Measurements from ENCODE around the gene MSANTD7. TPM values are rescaled to one million over a fixed set of nuclear protein-coding genes. Genes with fewer than 3 reads are reported as not detected.

Gene MSANTD7
- total RNA-seq, 1 experiment from 2014 or later = 14.3 TPM

- RAD21 ChIA-PET (ENCODE audit: low non-redundant PET in 1 of 2, low total read pairs in 2 of 2, uncharacterized antibody in 2 of 2, unreplicated experiment in 2 of 2) = no interaction called here
- intact Hi-C loops (cut with micrococcal nuclease) = no loop called here
Measured at GRCh38 chr10:14803827-14804226, 34.3 kb upstream of the MSANTD7 start.

GRCh38 chr10:14806318-14806717 lies 31.8 kb upstream of the MSANTD7 start:
- Histone ChIP-seq H4K20me1 (ENCODE audit: insufficient read depth) (no peaks in the 10 kb centered on the region), H2AFZ (ENCODE audit: low read depth, low read length, poor library complexity, severe bottlenecking) (no peak overlapping the region), H3K4me1 (ENCODE audit: control insufficient read depth in 1 of 2, insufficient read depth in 2 of 2, low read length in 2 of 2) (peaks cover 0 to 4% of the 10 kb centered on the region in 2 experiments; a peak in 1 of 4 replicates), H3K9me3 (ENCODE audit: control insufficient read depth in 1 of 2, insufficient read depth in 1 of 2, low read depth in 1 of 2, low read length in 2 of 2) (no peaks in the 10 kb centered on the region), H3K9me2 (ENCODE audit: insufficient read depth) (no peaks in the 10 kb centered on the region), H3K79me2 (ENCODE audit: insufficient read depth, low read length) (no peaks in the 10 kb centered on the region), H3K27me3 (ENCODE audit: insufficient read depth, low read length) (no peaks in the 10 kb centered on the region), H3K4me2 (ENCODE audit: low read length) (no peak overlapping the region), H3K27ac (ENCODE audit: low read depth, low read length) (no peak overlapping the region), H3K36me3 (ENCODE audit: control insufficient read depth in 1 of 2, insufficient read depth in 2 of 2, low read length in 2 of 2) (no peaks in the 10 kb centered on the region), H3K4me3 (replicated peaks in 1 of 2; ENCODE audit: low read depth in 1 of 2, low read length in 2 of 2) (no peak overlapping the region), H3K9ac (ENCODE audit: low read length) (no peak overlapping the region)
- ChIA-PET CTCF (no interaction called here), RAD21 (ENCODE audit: low non-redundant PET in 1 of 2, low total read pairs in 2 of 2, uncharacterized antibody in 2 of 2, unreplicated experiment in 2 of 2) (no interaction called here), POLR2A (no interaction called here)
- no peak for ATAC-seq
- DNase-seq (ENCODE audit: low read depth, low spot score) = no peak
- no TSS peak for BruUV-seq (replicated peaks)
- intact Hi-C loops (cut with micrococcal nuclease) = no loop called here
- TF ChIP-seq CEBPB (IDR thresholded peaks at IDR 0.05; ENCODE audit: low read depth) (no peak), CBX3 (IDR thresholded peaks at IDR 0.05; ENCODE audit: low read depth) (no peak), EZH2phosphoT487 (IDR thresholded peaks at IDR 0.05; ENCODE audit: borderline replicate concordance) (no peak), MAX (IDR thresholded peaks at IDR 0.05) (no peak), JUND (IDR thresholded peaks at IDR 0.05) (no peak), REST (IDR thresholded peaks at IDR 0.05; ENCODE audit: low read depth) (no peak), YY1 (IDR thresholded peaks at IDR 0.05; ENCODE audit: extremely low read depth, insufficient replicate concordance, low read depth, low read length) (no peak), SRF (IDR thresholded peaks at IDR 0.05; ENCODE audit: low read depth) (no peak), SIN3A (IDR thresholded peaks at IDR 0.05; ENCODE audit: low read depth) (no peak), ZFX (IDR thresholded peaks at IDR 0.05) (no peak), POLR2AphosphoS5 (IDR thresholded peaks at IDR 0.05; ENCODE audit: low read depth, low read length) (no peak), ZBTB33 (IDR thresholded peaks at IDR 0.05; ENCODE audit: extremely low read depth, insufficient replicate concordance, low read length) (no peak), EZH2 (IDR thresholded peaks at IDR 0.05) (no peak), RAD21 (IDR thresholded peaks at IDR 0.05; ENCODE audit: low read depth) (no peak), SP1 (IDR thresholded peaks at IDR 0.05; ENCODE audit: low read depth) (no peak), EGR1 (IDR thresholded peaks at IDR 0.05; ENCODE audit: low read depth) (no peak), ATF3 (IDR thresholded peaks at IDR 0.05) (no peak)

More at GRCh38 chr10:14803827-14804226, 34.3 kb upstream of the MSANTD7 start:
- H3K27ac ChIP-seq (ENCODE audit: low read depth, low read length) = no peak overlapping the region
- ChIA-PET POLR2A (no interaction called here), CTCF (no interaction called here)
- no peaks in the 10 kb centered on the region for H3K9me3 ChIP-seq (ENCODE audit: control insufficient read depth in 1 of 2, insufficient read depth in 1 of 2, low read depth in 1 of 2, low read length in 2 of 2)
- BruUV-seq (replicated peaks) = no TSS peak
- no peak overlapping the region for H2AFZ ChIP-seq (ENCODE audit: low read depth, low read length, poor library complexity, severe bottlenecking)
- no peaks in the 10 kb centered on the region for H4K20me1 ChIP-seq (ENCODE audit: insufficient read depth)
- no peak overlapping the region for H3K4me3 ChIP-seq (replicated peaks in 1 of 2; ENCODE audit: low read depth in 1 of 2, low read length in 2 of 2)
- DNase-seq (ENCODE audit: low read depth, low spot score) = no peak
- no peaks in the 10 kb centered on the region for H3K36me3 ChIP-seq (ENCODE audit: control insufficient read depth in 1 of 2, insufficient read depth in 2 of 2, low read length in 2 of 2)
- H3K9me2 ChIP-seq (ENCODE audit: insufficient read depth) = no peaks in the 10 kb centered on the region
- no peaks in the 10 kb centered on the region for H3K27me3 ChIP-seq (ENCODE audit: insufficient read depth, low read length)
- ATAC-seq = no peak
- no peaks in the 10 kb centered on the region for H3K79me2 ChIP-seq (ENCODE audit: insufficient read depth, low read length)
- H3K4me2 ChIP-seq (ENCODE audit: low read length) = no peak overlapping the region
- TF ChIP-seq SIN3A (IDR thresholded peaks at IDR 0.05; ENCODE audit: low read depth) = no peak
- no peak for TF ChIP-seq ZNF274 (IDR thresholded peaks at IDR 0.05; ENCODE audit: low read depth, low read length)
- TF ChIP-seq ZFX (IDR thresholded peaks at IDR 0.05) = no peak
- no peak for TF ChIP-seq SP1 (IDR thresholded peaks at IDR 0.05; ENCODE audit: low read depth)
- H3K4me1 ChIP-seq (ENCODE audit: control insufficient read depth in 1 of 2, insufficient read depth in 2 of 2, low read length in 2 of 2) = no peaks in the 10 kb centered on the region
- H3K9ac ChIP-seq (ENCODE audit: low read length) = no peak overlapping the region
